Right ventricle myocardium inferior (tissue), 1 donor: ENCODE results near the gene PROP1. TPM values are rescaled to one million over a fixed set of nuclear protein-coding genes. Genes with fewer than 3 reads are reported as not detected.
A peak's percentile ranks its signal among the peaks of the same experiment; 100 is the strongest.
"Not testable (repeated sequence)": the region's sequence is repeated elsewhere in the genome, so short reads cannot be mapped to it uniquely, and the experiment has no call there.

Experiments used
- ATAC-seq: fragments of 200-7000 bp; cut with Tn5 transposase; one replicate; pipeline ENCODE4 v1.9.1; 2020; ENCODE audit warnings: mild to moderate bottlenecking, moderate library complexity
- DNase-seq: peaks from one replicate; pipeline ENCODE4 v3.0.0; 2021; ENCODE audit errors: missing footprints
- intact Hi-C: fragments of 100-400 bp; cut with DNase I; formaldehyde crosslinking; loops from one replicate; pipeline ENCODE4 v1.11.0; 2022
- total RNA-seq: library from RNA; stranded (reverse); fragmentation: NEBNext Ultra II Directional; extraction: Animal tissue kit (Norgen Biotek cat#: 25700); gene quantifications from one replicate; pipeline ENCODE4 v1.2.1, GENCODE V29; 2021
- donor health status: DM: no; HTN: yes; CAD: no; lungs with severe emphysema.

PROP1 gene
- total RNA-seq, 1 donor from 2014 or later: not detected

GRCh38 chr5:177983763-177984583 lies 12.1 kb downstream of the PROP1 start:
- DNase-seq: peak; percentile 74
- ATAC-seq: no peak
- intact Hi-C loops: no loop called here

- DNase-seq (no peak), ATAC-seq (no peak)
- intact Hi-C loops: no loop called here
Measured at GRCh38 chr5:177982956-177983355, 13.1 kb downstream of the PROP1 start.

- no peak for ATAC-seq
Measured at GRCh38 chr5:177982072-177982727, 13.8 kb downstream of the PROP1 start.

GRCh38 chr5:177981296-177982071 lies 14.6 kb downstream of the PROP1 start:
- intact Hi-C loops: no loop called here

More at GRCh38 chr5:177982072-177982727, 13.8 kb downstream of the PROP1 start:
- intact Hi-C loops: no loop called here
- DNase-seq: no peak

GRCh38 chr5:177980743-177981151 lies 15.3 kb downstream of the PROP1 start:
- ATAC-seq (no peak), DNase-seq (no peak)
- intact Hi-C loops: no loop called here

More at GRCh38 chr5:177981296-177982071, 14.6 kb downstream of the PROP1 start:
- ATAC-seq: no peak
- no peak for DNase-seq

- DNase-seq, intact Hi-C loops, ATAC-seq: not testable (repeated sequence)
Measured at GRCh38 chr5:177977600-177977999, 18.4 kb downstream of the PROP1 start.

GRCh38 chr5:177973066-177973635 lies 22.9 kb downstream of the PROP1 start:
- ATAC-seq (no peak), DNase-seq (no peak)
- intact Hi-C loops: no loop called here

- DNase-seq (no peak), ATAC-seq (no peak)
- intact Hi-C loops: no loop called here
Measured at GRCh38 chr5:177972613-177973012, 23.4 kb downstream of the PROP1 start.

GRCh38 chr5:177972014-177972413 lies 24.0 kb downstream of the PROP1 start:
- DNase-seq, ATAC-seq, intact Hi-C loops: not testable (repeated sequence)

- no peak for ATAC-seq
- DNase-seq: no peak
- intact Hi-C loops: no loop called here
Measured at GRCh38 chr5:177968661-177969211, 27.3 kb downstream of the PROP1 start.

- no peak for DNase-seq
- intact Hi-C loops: no loop called here
Measured at GRCh38 chr5:177967221-177967887, 28.7 kb downstream of the PROP1 start.

GRCh38 chr5:177966839-177967166 lies 29.2 kb downstream of the PROP1 start:
- no peak for ATAC-seq

More at GRCh38 chr5:177967221-177967887, 28.7 kb downstream of the PROP1 start:
- ATAC-seq: no peak

GRCh38 chr5:177966009-177966838 lies 29.8 kb downstream of the PROP1 start:
- intact Hi-C loops: no loop called here
- DNase-seq: no peak
- ATAC-seq: no peak

More at GRCh38 chr5:177966839-177967166, 29.2 kb downstream of the PROP1 start:
- intact Hi-C loops: no loop called here
- no peak for DNase-seq

GRCh38 chr5:177964471-177964870 lies 31.6 kb downstream of the PROP1 start:
- no peak for ATAC-seq
- no peak for DNase-seq
- intact Hi-C loops: no loop called here

GRCh38 chr5:177963966-177964365 lies 32.1 kb downstream of the PROP1 start:
- DNase-seq (no peak), ATAC-seq (no peak)
- intact Hi-C loops: no loop called here

- intact Hi-C loops: no loop called here
- no peak for ATAC-seq
- DNase-seq: no peak
Measured at GRCh38 chr5:177959315-177959714, 36.7 kb downstream of the PROP1 start.

GRCh38 chr5:177958696-177959095 lies 37.3 kb downstream of the PROP1 start:
- DNase-seq (no peak), ATAC-seq (no peak)
- intact Hi-C loops: no loop called here
